PC-9 (cell line): ENCODE data around the gene SCO1. TPM values are rescaled to one million over a fixed set of nuclear protein-coding genes. Genes with fewer than 3 reads are reported as not detected.
"Not testable (repeated sequence)": the region's sequence is repeated elsewhere in the genome, so short reads cannot be mapped to it uniquely, and the experiment has no call there.

Source experiments
- BruUV-seq: library from RNA; stranded (reverse); fragments of 400-500 nt; replicated peaks from 2 replicates; lab custom pipeline; 2021; lab: Mats Ljungman, UMichigan
- CTCF ChIA-PET: fragments of 300-600 bp; sonication (Branson Sonifier 250); formaldehyde crosslinking; loops from one replicate; lab custom pipeline; 2022; ENCODE audit warnings: antibody characterized with exemption; lab: Charles Lee
- POLR2A ChIA-PET: fragments of 300-600 bp; sonication (Branson Sonifier 250); formaldehyde crosslinking; loops from one replicate; lab custom pipeline; 2022; ENCODE audit warnings: antibody characterized with exemption; ENCODE audit not compliant: unreplicated experiment; lab: Charles Lee
- DNase-seq, 2 experiments: peaks; one replicate each; pipeline versions ENCODE4 v3.0.0 to v3.0.0-alpha.2; 2015 to 2022; ENCODE audit warnings: mixed read lengths in 1 of 2
- H2AFZ ChIP-seq: fragments of 200-600 bp; sonication (generic); 2 replicates; pipeline ENCODE4 v1.8.1; 2017; ENCODE audit warnings: antibody characterized with exemption
- H3F3A ChIP-seq: fragments of 200-600 bp; sonication (generic); 2 replicates; pipeline ENCODE4 v1.8.1; 2017; ENCODE audit warnings: antibody characterized with exemption, mild to moderate bottlenecking, low read depth; ENCODE audit not compliant: insufficient read depth
- H3K27ac ChIP-seq: fragments of 200-600 bp; sonication (generic); 2 replicates; pipeline ENCODE4 v1.6.1; 2016; ENCODE audit warnings: mixed run types
- H3K27me3 ChIP-seq: fragments of 200-600 bp; sonication (generic); 2 replicates; pipeline ENCODE4 v1.6.1; 2016; ENCODE audit warnings: low read depth, mixed run types; ENCODE audit not compliant: insufficient read depth
- H3K36me3 ChIP-seq: fragments of 200-600 bp; sonication (generic); 2 replicates; pipeline ENCODE4 v1.6.1; 2016; ENCODE audit warnings: low read depth, mixed run types
- H3K4me1 ChIP-seq: fragments of 200-600 bp; sonication (generic); replicated peaks from 2 replicates; pipeline ENCODE4 v1.6.1; 2016; ENCODE audit warnings: mixed run types; ENCODE audit not compliant: insufficient read depth
- H3K4me2 ChIP-seq: fragments of 200-600 bp; sonication (generic); 2 replicates; pipeline ENCODE4 v1.6.1; 2017; ENCODE audit warnings: mixed run types
- H3K4me3 ChIP-seq: fragments of 200-600 bp; sonication (generic); 2 replicates; pipeline ENCODE4 v1.6.1; 2016; ENCODE audit warnings: mixed run types
- H3K79me2 ChIP-seq: fragments of 200-600 bp; sonication (generic); 2 replicates; pipeline ENCODE4 v1.6.1; 2017; ENCODE audit warnings: low read depth, mixed run types
- H3K9me2 ChIP-seq: fragments of 200-600 bp; sonication (generic); 2 replicates; pipeline ENCODE4 v1.8.1; 2017; ENCODE audit warnings: mild to moderate bottlenecking; ENCODE audit not compliant: insufficient read depth
- H3K9me3 ChIP-seq: fragments of 200-600 bp; sonication (generic); 2 replicates; pipeline ENCODE4 v1.8.1; 2016; ENCODE audit warnings: low read depth; ENCODE audit not compliant: insufficient read depth
- H4K20me1 ChIP-seq: fragments of 200-600 bp; sonication (generic); 2 replicates; pipeline ENCODE4 v1.8.1; 2017; ENCODE audit not compliant: insufficient read depth
- EZH2 ChIP-seq: fragments of 200-600 bp; sonication (generic); IDR thresholded peaks from 2 replicates; pipeline ENCODE4 v1.8.0; 2017; ENCODE audit warnings: antibody characterized with exemption, low read depth
- intact Hi-C: fragments of 100-400 bp; cut with micrococcal nuclease; formaldehyde crosslinking; loops from one replicate; pipeline ENCODE4 v1.10.0; 2022; ENCODE audit not compliant: unreplicated experiment
- total RNA-seq: library from RNA; stranded (reverse); gene quantifications from 2 replicates; pipeline ENCODE4 v1.2.3, GENCODE V29; 2021
- TF ChIP-seq, protein P1 (sequence below): fragments of 200-600 bp; sonication (generic); conservative IDR thresholded peaks from 2 replicates; pipeline ENCODE4 v1.6.1; 2017; ENCODE audit warnings: mixed run types, antibody characterized with exemption, mild to moderate bottlenecking, moderate library complexity

SCO1 gene
- total RNA-seq, 1 experiment from 2014 or later = 39.6 TPM

DNA sequence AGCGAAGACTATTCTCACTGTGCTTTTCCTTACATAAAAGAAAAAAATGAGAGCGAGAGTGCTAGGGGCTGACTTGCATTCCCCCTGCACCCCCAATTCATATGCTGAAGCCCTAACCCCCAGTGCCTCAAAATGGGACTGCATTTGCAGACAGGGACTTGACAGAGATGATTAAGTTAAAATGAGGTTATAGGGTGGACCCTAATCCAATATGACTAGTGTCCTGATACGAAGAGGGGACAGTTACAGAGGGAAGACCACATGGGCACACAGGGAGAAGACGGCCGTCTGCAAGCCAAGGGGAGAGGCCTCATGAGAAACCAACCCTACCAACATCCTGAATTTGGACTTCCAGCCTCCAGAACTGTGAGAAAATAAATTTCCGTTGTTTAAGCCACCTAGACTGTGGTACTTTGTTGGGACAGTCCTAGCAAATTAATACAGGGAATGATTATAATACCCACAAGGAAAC lies 34.1 kb upstream of the SCO1 start:
- Histone ChIP-seq H3K4me3 (no peak overlapping the region), H3K9me2 (no peaks in the 10 kb centered on the region), H3K79me2 (no peaks in the 10 kb centered on the region), H3F3A (no peaks in the 10 kb centered on the region), H3K36me3 (no peaks in the 10 kb centered on the region), H2AFZ (no peak overlapping the region), H3K4me2 (no peak overlapping the region), H3K4me1 (no peaks in the 10 kb centered on the region), H3K27me3 (peaks cover 28% of the 10 kb centered on the region), H4K20me1 (no peaks in the 10 kb centered on the region), H3K9me3 (no peaks in the 10 kb centered on the region), H3K27ac (no peak overlapping the region)
- intact Hi-C loops = loop anchor here (10.0 kb wide), 1 partner anchor 1253 kb away; no protein-coding TSS in a partner anchor
- CTCF ChIA-PET = no interaction called here
- DNase-seq = no peak
- BruUV-seq = no TSS peak
- POLR2A ChIA-PET = no interaction called here
- no peak for TF ChIP-seq EZH2

GRCh38 chr17:10730247-10730646 lies 32.9 kb upstream of the SCO1 start:
- H3K4me3 ChIP-seq, POLR2A ChIA-PET, H3K9me3 ChIP-seq, H3K79me2 ChIP-seq, H3K4me2 ChIP-seq, H2AFZ ChIP-seq, DNase-seq, BruUV-seq, H4K20me1 ChIP-seq, H3K27ac ChIP-seq, H3K9me2 ChIP-seq, H3K4me1 ChIP-seq, H3F3A ChIP-seq, H3K36me3 ChIP-seq: not testable (repeated sequence)
- CTCF ChIA-PET = interaction anchor here (0.5 kb wide), 1 partner anchor 55 kb away, joined by 4 read pairs; no protein-coding TSS in a partner anchor
- peaks cover 35% of the 10 kb centered on the region for H3K27me3 ChIP-seq
- intact Hi-C loops = loop anchor here (10.0 kb wide), 1 partner anchor 1255 kb away; no protein-coding TSS in a partner anchor

GRCh38 chr17:10729334-10730193 lies 32.2 kb upstream of the SCO1 start, which contains the start of gene TMEM220:
Gene TMEM220, minus strand, starts transcription at chr17:10730023. Its CDS starts 172 bp downstream, at chr17:10729851.
- Histone ChIP-seq H3K9me2 (no peaks in the 10 kb centered on the region), H3K79me2 (no peaks in the 10 kb centered on the region), H3K27me3 (peaks cover 33% of the 10 kb centered on the region), H3F3A (no peaks in the 10 kb centered on the region), H3K4me1 (no peaks in the 10 kb centered on the region), H3K4me3 (no peak within 1 kb of the TSS), H3K36me3 (no peaks in the 10 kb centered on the region), H2AFZ (no peak within 1 kb of the TSS), H3K9me3 (no peaks in the 10 kb centered on the region), H3K27ac (no peak within 1 kb of the TSS), H4K20me1 (no peaks in the 10 kb centered on the region), H3K4me2 (no peak within 1 kb of the TSS)
- ChIA-PET CTCF (no interaction called here), POLR2A (no interaction called here)
- intact Hi-C loops = loop anchor here (10.0 kb wide), 1 partner anchor 1255 kb away; no protein-coding TSS in a partner anchor
- no TSS peak for BruUV-seq
- no peak for DNase-seq
- TF ChIP-seq EZH2 = no peak
- TF ChIP-seq, protein P1, sequence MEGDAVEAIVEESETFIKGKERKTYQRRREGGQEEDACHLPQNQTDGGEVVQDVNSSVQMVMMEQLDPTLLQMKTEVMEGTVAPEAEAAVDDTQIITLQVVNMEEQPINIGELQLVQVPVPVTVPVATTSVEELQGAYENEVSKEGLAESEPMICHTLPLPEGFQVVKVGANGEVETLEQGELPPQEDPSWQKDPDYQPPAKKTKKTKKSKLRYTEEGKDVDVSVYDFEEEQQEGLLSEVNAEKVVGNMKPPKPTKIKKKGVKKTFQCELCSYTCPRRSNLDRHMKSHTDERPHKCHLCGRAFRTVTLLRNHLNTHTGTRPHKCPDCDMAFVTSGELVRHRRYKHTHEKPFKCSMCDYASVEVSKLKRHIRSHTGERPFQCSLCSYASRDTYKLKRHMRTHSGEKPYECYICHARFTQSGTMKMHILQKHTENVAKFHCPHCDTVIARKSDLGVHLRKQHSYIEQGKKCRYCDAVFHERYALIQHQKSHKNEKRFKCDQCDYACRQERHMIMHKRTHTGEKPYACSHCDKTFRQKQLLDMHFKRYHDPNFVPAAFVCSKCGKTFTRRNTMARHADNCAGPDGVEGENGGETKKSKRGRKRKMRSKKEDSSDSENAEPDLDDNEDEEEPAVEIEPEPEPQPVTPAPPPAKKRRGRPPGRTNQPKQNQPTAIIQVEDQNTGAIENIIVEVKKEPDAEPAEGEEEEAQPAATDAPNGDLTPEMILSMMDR = no peak

- ChIA-PET POLR2A (no interaction called here), CTCF (no interaction called here)
- Histone ChIP-seq H3K79me2 (no peaks in the 10 kb centered on the region), H3K27me3 (peaks cover 35% of the 10 kb centered on the region), H3K9me2 (no peaks in the 10 kb centered on the region), H3K4me3 (no peak overlapping the region), H3K4me1 (no peaks in the 10 kb centered on the region), H3F3A (no peaks in the 10 kb centered on the region), H3K9me3 (no peaks in the 10 kb centered on the region), H3K4me2 (no peak overlapping the region), H3K36me3 (no peaks in the 10 kb centered on the region), H4K20me1 (no peaks in the 10 kb centered on the region), H2AFZ (no peak overlapping the region), H3K27ac (no peak overlapping the region)
- DNase-seq = no peak
- intact Hi-C loops = no loop called here
- TF ChIP-seq, protein P1 = no peak
- no peak for TF ChIP-seq EZH2
- BruUV-seq = no TSS peak
Observed at GRCh38 chr17:10728331-10728892, 31.1 kb upstream of the SCO1 start.
